Stimulated activated CD8-positive, alpha-beta memory T cell treated with anti-CD3 and anti-CD28 coated beads, Interleukin-4, amount 100 ng/mL, for 1 hour (primary cell): ENCODE results near the gene RBM12.

ENCODE experiments used
- DNase-seq, 2 donors: peaks; one replicate each; pipeline ENCODE4 v3.0.0-alpha.2; 2020; ENCODE audit warnings: low read depth in 2 of 2, low spot score in 1 of 2

RBM12 gene

GRCh38 chr20:35626386-35627001, 38.2 kb downstream of the RBM12 start:
- DNase-seq = no peak

GRCh38 chr20:35625584-35626385, 38.9 kb downstream of the RBM12 start:
- no peak for DNase-seq

DNA sequence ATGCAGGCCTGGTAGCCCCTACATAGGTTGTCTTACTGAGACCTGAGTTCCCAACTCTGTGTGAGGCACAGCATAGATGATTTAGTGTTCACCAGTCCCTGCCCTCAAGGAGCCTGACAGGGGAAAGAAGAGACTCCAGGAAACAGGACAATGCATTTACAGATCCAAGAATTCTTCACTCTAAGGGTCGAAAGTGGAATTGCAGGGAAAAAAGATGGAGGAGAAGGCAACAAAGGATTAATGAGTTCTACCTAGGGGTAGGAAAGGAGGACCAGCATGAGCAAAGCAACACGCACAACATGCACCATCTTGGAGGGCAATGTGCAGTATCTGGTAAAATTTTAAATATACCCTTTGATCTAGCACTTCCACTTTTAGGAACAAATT, 43.1 kb downstream of the RBM12 start:
- no peak for DNase-seq

GRCh38 chr20:35620818-35621559, 43.7 kb downstream of the RBM12 start:
- no peak for DNase-seq

DNA sequence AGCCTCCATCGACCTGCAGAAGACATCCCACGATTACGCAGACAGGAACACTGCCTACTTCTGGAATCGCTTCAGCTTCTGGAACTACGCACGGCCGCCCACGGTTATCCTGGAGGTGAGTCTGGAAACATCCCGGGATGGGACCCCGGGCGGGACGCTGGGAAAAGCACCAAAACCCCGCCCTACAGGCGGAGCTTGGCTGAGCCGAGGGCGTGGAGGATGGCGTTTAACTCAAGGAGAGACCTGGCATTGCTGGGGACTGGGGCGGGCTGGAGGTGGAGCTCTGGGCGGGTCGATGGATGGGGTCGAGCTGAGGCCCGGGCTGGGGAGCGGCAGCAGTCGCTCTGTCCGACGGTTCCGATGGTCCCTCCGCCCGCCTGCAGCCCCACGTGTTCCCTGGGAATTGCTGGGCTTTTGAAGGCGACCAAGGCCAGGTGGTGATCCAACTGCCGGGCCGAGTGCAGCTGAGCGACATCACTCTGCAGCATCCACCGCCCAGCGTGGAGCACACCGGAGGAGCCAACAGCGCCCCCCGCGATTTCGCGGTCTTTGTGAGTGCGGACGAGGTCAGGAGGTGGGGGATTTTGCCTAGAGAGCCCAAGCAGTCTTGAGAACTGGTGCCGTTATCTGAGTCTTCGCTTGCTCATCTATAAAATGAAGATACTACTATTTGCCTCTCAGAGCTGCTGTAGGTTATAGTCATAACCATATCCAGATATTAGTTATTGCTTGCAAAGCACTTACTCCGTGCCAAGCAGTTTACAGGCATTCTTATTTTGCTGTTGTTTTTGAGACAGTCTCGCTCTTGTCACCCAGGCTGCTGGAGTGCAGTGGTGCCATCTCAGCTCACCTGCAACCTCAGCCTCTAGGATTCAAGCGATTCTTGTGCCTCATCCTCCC, 45.3 kb downstream of the RBM12 start:
- peak; percentile 38 to 56 for DNase-seq

GRCh38 chr20:35618263-35619131, 46.2 kb downstream of the RBM12 start:
- DNase-seq = no peak

DNA sequence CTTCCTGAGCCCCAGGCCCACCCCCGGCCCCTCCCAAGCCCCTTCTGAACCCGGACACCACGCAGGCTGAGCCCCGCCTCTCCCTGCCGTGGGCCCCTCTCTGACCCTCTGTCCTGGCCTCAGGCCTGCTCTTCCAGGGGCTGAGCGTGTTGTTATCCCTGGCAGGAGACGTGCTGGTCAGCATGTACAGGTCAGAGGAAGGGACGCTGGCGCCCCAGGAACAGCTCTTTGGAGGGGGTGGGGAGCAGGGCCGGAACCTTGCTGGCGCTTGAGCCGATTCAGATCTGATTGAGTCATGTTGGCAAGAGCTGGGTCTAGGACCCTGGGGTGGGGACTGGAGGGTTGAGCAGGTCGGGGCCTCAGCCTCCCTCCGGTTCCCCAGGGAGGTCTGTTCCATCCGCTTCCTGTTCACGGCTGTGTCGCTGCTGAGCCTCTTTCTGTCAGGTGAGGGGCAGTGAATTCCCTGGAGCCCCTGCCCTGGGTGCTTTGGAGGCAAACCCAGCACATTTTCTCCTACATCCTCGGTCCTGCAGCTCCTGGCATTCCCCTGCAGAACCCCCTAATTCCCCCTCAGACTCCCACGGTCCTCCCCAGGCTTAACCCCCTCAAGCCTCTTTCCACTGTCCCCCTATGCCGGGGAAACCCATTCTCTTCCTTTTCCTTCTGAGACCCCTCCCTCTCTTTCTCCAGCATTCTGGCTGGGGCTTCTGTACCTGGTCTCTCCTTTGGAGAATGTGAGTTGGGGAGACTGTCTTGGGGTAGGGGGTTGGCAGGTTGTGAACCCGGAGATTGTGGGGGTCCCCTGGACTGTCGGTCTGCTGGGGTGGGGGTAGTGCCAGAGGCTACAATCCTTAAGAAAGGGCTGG, 47.1 kb downstream of the RBM12 start:
- DNase-seq = no peak

- DNase-seq = no peak
Observed at GRCh38 chr20:35616465-35617396, 48.0 kb downstream of the RBM12 start.

DNA sequence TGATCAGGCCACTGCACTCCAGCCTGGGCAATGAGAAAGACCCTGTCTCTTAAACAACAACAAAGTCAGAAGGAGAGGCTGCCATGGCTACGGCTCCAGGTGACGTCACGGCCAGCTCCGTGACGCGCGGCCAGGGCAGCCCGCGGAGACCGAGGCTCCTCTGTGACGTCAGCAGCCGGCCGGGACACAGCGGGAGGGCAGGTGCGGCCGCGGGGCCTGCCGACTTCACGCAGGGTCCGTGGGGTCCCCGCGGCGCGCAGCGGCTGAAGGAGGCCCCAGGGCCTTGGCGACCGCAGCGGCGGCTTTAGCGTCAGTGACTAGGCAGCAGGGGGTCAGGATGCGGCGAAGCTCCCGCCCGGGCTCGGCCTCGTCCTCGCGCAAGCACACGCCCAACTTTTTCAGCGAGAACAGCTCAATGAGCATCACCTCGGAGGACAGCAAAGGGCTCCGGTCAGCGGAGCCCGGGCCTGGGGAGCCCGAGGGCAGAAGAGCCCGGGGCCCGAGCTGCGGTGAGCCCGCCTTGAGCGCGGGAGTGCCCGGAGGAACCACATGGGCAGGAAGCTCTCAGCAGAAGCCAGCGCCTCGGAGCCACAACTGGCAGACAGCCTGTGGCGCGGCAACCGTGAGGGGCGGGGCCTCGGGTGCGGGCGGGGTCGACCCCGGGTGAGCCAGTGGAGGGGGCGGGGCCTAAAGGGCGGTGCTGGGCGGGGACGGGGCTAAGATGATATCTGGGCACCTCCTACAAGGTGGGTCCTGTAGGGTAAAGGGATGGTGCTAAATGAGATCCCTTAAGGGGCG, 48.8 kb downstream of the RBM12 start, which contains the start of gene SPAG4:
Gene SPAG4, plus strand, starts transcription at position 163 of the 798 bp plus-strand sequence. Its CDS starts 175 bp downstream, at position 338.
- DNase-seq = peak; percentile 100

DNA sequence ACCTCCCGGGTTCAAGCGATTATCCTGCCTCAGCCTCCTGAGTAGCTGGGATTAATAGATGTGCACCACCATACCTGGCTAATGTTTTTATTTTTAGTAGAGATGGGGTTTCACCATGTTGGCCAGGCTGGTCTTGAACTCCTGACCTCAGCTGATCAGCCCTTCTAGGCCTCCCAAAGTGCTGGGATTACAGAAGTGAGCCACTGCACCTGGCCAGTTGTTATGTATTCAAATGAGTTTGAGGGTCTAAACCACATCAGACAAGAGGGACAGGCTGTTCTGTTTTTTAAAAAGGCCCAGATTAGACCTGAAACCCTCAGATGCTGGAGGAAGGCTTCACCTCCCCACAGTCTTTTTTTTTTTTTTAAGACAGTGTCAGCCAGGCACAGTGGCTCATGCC, 53.2 kb downstream of the RBM12 start:
- no peak for DNase-seq

DNA sequence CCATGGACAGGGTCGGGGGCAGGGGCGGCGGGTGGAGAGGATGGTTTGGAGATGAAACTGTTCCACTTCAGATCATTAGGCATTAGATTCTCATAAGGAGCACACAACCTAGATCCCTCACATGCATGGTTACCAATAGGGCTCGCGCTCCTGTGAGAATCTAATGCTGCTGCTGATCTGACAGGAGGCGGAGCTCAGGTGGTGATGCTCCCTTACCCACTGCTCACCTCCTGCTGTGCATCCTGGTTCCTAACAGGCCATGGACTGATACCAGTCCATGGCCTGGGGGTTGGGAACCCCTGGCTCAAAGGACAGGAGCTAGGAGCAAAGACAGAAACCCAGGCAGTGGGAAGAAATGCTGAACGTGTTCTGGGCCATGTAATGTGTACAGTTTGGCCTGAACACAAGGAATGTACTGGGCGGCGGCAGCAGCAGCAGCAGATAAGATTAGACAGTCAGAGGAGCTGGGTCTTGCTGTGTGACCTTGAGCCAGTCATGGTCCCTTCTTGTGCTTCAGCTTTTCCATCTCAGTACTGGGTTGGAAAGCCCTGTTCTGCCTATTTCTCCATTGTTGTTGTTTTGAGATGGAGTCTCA, 53.8 kb downstream of the RBM12 start:
- DNase-seq = no peak

DNA sequence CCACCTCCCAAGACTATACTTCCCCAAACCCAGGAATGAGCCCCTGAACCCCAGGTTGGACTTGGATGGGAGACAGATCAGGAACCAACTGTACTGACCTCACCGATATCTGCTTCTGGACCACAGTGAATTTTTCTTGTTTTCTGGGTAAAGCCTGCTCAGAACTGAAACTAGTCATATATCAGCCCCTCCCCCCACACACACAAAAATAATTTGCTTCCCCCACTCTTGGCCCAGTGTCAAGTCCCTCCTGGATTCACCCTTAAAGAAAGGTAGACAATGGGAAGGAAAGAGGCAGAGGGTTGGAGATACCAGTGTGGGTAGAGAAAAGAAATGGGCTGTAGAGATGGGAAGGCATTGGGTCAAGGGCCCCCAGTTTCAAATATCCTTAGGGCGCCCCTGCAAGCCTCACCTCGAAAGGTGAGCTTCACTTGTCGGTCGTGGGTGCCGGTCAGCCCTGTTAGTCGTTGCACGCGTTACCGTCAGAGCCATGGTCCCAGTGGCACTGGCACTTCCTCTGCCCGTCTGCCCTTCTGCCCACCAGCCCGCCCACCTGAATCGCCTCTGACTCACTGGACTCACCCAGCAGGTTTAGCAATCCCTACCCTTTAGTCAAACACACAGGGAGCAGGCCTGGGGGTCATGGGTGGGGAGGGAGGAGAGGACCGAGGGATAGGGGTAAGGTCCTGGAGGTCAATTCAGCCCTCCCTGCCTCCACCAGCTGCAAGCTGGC, 57.5 kb downstream of the RBM12 start:
- DNase-seq = no peak

- no peak for DNase-seq
Observed at GRCh38 chr20:35606127-35606526, 58.6 kb downstream of the RBM12 start.

DNA sequence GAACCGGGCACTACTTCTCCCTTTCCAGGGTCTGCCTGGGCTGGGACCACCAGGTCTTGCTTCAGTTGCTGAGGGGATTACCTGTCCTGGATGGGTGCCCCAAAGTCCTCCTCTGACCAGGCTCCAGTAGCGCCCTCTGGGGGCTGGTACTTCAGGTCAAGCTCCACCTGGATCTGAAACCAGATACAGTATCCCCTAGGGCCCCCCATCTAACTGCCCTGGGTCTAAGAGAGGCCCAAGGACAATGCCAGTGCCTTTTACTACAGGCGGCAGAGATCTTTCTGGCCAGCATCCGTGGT, 60.3 kb downstream of the RBM12 start:
- DNase-seq = no peak

DNA sequence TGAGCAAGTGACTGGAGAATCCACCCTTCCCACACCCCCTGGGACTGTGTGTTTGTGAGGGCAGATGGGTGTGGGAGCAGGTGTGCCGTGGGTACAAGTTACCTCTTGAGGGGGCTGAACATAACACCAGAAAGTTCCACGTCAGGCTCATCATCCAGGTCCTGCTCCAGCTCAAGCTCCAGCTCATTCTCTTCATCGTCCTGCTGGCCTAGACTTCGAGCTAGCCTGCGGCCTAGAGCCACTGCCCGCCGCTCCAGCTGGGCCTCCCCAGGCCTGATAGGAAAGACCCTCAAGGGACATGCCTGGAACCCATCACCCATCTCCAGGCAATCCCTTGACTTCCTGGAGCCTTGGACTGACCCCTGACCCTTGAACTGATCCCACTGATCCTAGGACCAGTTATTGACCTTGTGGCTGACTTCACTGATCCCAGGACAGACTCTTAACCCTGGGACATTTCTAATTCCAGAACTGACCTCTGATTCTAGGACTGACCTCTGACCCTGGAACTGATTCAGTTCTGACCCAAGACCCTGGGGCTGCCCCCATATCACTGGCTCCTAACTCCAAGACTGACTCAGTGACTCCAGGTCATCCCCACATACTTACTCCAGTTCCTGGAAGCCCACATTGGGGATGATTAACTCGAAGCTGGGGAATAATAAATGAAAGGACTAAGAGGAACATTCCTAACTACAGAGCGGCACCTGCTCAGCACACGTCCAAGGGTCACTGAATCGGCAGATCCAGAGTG, 60.8 kb downstream of the RBM12 start:
- no peak for DNase-seq
